Hematopoietic multipotent progenitor cell treated with erythropoietin and hydrocortisone succinate and interleukin-3 and kit ligand, for 15 days (in vitro differentiated cells): ENCODE measurements around the gene GNB1L.

Experiments
- DNase-seq: peaks from one replicate; pipeline ENCODE4 v3.0.0-alpha.2; 2015; ENCODE audit warnings: low spot score

GNB1L gene

DNA sequence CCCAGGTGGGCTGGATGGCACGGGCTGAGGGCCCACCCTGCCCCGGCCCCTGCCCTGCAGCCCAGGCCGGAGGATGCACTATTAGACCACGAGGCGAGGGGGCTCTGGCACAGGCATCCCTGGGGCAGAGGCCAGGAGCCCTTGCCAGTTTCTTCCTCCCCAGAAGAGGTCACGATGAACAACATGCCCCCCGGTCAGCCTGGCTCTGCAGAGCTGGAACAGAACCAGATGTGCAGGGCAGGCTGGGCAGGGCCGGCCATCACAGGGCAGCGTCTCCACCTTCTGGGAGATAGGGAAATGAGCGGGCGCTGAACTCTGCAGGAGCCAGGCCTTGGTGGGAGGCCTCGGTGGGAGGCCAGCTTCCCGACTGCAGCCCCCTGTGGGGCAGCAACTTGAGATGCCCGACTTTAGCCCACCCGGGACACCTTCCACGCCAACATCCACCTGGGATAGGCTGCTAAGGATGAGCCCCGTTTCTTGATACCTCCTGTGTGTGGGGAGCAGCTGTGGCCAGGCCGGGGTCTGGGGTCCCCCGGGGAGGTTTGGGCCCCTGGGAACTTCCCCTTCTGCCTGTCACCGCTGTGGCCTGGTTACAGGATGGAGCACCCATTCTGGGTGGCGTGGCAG lies 21.8 kb upstream of the GNB1L start:
- no peak for DNase-seq

DNA sequence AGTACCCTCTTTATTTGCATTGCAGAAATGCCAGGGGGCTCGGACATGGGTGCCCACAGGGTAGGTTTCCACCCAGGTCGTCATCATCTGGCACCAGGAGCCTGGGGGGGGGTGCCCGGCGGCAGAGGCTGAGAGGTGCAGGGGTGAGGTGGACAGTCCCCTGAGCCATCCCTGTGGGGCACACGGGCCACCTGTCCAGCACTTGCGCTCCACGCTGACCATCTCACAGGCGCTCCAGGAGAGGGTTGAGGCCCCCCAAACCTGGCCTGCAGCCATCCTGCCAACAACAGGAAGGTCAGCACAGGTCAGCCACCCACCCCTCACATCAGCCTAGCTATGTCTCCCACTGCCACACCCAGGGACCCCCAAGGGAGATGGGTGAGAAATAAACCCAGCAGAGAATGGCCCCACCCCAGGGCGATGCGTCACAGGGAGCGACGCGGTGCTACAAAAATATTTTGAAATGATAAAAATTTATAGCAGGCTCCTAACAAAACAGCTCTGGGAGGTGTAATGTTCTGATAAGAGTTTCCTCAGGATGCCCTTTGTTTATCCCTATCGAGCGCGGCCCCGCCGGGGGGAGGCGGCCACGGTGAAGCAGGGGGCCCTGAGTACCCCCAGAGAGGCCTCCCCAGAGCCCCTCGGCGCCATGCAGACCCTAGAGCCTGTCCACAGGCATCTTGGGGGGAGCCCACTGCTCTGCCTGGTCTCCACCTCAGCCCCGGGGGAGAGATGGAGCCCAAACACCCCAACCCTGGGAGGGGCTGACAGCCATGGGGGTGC lies 21.0 kb upstream of the GNB1L start:
- no peak for DNase-seq

DNA sequence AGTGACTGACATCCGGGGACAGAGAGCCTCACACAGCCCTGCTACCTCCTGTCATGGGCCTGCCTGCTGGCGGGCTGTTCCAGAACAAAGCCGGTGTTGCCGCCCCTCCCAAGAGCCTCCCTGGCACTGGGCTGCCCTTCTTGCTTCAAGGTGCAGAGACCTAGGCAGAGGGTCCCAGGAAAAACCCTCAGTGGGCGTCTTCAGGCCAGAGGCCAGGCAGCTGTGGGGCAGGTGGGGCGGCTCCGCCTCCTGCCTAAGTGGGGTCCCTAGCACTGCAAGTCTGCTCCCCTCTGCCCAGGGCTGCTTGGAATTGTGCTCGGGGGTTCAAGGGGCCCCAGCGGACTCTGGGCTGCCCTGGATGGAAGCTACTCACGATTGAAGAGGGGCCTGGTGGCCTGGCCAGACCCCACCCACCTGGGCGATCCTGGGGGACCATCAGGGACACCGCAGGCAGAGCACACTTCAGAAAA lies 20.4 kb upstream of the GNB1L start:
- no peak for DNase-seq

DNA sequence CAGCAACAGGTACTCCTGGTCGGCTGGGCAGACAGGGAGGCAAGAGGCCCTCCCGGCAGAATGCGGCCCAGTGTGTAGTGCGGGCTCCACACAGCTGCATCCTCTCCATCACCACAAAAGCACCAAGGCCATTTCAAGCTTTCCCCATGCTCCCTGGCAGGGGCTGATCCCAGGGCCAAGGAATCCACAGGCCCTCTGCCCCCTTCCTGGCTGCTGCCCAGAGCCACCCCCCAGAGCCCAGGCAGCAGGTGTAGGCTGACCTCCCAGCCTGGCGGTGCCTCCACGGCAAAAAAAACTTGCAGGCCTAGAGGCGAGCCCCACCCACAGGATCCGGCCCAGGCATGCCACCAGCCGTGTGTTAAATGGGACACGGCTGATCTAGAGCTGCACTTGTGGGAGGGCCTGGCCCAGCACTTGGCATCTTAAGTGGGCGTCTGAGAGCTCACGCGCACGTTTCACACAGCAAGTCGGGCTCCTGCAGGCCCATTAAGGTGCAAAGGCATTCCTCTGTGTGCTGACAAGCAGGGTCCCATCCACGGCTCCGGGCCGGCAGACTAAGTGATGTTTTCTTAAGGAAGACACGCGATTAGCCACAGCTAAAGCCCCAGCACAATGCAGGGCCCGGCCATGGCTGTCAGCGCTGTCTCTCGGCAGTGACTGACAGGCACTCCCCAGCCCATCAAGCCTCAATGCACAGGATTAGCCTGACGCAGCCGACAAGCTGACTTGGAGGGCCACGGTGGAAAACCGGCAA lies 19.8 kb upstream of the GNB1L start:
- DNase-seq, result no peak

DNA sequence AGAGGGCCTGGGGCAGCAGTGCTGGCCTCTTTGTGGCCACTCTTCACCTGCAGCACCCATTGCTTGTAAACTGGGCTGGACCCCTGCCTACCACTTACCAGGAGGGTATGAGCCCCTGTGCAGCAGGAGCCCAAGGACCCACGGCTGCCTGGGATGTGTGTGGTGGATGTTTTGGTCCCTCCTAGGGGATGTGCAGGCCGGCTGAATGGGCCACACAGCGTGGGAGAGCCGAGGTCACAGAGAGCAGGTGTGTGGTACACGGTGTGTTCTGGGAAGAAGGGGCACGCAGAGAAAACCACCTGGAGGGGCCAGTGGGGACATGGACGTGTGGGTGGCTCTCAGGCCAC lies 19.3 kb upstream of the GNB1L start:
- DNase-seq, result no peak

DNA sequence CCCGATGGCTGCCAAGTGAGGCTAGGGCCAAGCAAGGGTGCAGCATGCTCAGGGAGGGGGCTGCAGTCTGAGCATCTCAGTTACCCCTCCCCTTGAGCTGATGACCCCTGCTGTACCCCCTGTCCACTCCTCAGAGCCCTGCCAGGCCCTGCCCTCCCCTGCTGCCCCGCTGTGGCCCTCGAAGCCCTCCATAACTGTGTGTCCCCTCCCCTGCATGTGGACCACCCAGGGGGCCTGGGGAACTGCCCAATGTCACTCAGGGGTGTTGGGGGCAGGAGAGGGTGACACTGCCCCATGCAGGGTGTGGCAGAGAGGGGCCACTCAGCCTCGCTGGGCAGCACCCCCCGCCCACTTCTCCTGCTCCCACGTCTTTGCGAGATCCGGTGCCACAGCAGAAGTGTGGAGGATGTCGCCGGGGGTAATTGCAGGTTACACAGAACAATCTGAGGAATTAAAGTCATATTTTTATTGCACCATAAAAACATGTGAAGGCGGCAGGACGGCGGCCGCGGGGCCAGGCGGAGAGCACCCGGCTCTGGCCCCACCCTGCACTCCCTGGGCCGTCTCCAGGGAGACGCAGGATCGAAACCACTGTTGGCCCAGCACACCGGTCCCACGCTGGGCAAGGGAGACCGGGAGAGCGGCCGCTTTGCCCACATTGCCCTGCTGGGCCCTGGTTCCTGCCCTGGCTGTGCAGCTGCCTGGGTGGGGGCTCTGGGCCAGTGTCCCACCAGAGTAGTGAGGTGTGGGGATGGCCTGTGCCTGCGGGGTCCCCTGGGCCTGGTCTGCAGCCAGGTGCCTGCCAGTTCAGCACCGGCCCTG lies 18.7 kb upstream of the GNB1L start:
- no peak for DNase-seq

DNA sequence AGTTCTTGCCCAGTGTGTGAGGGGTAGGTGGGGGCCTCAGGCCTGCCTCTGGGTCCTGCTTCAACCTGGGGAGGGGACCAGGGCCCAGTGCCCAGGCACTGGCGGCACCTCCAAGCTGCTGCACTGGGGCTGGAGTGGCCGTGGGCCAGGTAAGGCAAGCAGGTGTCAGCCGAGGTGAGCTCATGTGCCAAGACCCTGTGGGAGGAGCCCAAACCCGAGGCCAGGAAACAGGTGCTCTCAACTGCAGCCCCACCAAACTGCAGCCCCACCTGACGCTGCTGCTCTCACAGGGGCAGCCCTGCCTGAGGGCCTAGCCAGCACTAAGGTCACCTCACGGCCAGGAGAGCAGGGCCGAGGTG lies 18.1 kb upstream of the GNB1L start:
- DNase-seq, result no peak

DNA sequence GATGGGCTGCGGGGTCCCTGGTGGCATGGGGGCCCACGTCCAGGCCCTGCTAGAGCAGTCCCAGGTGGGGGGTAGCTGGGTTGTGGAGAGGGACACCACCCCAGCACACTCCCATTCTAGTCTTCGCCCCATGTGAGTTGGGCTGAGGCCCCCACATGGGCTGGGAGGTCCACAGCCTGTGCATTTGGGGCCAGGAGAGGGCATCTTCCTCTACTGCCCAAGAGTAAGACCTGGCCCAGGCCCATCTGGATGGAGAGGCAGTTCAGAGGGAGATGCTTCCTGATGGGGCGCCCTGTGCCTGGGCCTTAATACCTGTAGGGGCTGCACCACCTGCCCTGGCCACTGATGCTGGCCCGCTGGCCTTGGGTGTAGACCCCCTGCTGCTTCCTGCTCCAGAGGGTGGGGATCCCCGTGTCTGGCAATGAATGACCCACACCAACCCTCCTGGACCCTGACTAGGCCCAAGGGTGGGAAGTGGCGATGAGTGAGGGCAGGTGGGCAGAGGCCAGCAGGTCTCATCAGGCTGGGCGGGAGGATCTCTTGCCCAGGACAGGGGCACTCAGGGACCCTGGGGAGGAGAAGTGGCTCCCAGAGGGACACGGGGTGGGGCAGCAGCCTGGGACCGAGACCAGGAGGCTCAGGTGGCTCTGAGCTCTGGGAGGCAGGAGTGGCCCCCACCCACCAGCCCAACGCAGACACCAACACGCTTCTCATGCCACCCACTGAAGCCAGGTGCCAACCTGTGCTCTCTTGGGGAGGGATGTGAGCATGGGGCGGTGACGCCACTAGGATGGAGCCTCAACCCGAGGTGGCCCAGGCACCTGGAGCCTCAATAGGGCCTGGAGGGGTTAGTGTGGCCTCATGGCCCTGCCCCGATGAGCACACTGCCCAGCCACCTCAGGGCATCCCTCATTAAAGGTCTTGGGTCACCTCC lies 17.4 kb upstream of the GNB1L start:
- DNase-seq, result no peak

DNA sequence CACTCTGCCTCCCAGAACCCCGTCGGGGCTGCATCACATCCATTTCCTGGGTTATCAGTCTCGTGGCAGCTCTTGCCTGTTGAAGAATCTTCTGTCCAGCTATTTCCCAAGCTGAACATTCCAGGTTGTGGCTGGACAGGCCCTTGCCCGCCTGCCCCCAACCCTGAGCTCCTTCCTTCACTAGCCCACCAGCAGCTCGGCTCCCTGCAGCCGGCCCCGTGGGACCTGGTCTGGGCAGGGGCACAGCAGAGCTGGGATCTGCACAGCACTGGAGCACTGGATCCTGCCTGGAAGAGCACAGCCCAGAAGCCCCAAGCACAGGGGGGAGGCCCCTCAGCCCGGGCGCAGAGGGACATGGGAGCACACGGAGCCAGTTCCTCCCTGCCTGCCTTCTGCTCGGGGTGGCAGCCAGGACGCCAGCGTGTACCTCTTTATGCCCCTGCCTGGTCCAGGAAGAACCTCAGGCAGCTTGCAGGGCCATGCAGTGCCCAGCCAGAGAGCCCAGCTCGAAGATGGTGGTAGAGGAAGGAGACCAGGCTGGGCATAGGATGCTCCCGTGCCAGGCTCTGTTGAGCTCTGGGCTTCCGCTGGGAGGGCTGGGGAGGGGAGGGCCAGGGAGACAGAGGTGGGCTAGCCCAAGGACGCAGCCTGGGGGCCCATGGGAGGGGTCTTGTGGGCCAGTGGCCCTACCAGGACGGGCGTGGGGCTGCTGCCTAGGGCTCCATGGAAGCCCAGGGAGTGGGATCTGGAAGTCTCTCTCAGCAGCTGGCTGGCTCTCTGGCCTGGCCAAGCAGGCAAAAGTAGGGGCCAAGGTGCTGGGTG lies 16.6 kb upstream of the GNB1L start:
- no peak for DNase-seq

DNA sequence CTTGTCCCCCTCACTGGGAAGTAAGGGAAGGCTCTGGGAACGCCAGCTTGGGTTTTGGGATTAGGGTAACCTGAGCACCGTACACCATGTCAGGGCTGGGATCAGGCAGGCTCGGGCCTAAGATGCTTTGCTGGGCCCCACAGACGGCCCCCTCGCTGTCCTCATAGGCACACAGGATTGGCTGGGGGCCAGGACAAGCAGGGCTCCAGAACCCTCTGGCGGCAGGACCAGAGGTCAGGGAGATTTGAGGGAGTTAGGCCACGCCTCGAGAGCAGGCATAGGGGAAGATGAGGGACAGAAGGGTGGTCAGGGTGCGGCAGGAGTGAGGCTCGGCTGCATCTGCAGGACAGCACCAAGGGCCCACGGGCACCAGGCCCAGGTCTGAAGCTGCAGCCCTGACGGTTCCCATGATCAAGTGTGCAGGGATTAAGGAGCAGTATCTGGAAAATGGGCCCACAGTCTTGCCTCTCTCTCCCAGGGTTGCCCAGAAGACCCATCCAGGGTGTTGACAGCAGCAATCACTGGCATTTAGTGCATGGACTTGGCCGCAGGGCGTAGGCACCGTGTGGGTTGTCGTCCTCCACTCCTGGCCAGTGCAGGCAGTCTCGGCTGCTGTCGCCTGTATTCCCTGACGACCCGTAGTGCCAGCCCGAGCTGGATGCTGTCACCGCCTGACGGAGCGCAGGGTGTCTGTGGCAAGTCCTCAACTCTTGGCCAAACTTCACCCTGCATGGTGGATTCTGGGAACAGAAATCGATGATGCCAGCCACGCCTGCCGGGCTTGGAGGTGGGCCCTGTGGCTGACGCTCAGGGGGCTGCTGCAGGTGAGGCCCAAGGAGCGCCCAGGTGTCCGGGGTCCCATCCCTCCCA lies 15.7 kb upstream of the GNB1L start:
- DNase-seq, result no peak

DNA sequence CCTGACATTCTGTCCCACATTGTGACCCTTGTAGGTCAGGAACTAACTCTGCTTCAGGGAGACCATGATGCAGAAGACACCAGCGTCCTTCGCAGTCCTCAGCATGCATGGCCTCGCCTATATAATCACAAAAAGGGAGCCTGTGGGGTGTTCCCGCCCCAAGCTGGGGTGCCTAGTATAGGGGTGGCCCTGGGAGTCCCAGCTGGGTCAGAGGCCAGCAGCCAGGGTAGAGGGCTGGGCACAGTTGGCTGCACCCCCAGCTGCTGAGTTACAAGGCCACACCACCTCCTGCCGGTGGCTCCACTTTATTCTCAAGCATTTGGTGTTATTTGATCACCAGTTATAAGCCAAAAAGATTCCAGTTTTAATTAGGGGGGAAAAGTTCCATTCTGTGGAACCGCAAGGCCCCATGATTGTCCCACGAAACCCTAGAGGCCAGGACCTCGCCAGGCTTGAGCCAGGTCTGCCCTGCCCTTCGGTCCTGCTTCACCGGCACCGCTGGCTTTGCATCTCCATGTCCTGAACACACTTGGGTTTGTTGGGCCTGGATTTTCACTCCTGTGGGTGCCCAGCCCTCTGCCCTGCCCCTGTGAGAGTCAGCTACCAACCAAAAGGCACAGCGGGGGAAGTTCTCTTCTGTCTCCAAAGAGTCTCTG lies 15.0 kb upstream of the GNB1L start:
- no peak for DNase-seq

DNA sequence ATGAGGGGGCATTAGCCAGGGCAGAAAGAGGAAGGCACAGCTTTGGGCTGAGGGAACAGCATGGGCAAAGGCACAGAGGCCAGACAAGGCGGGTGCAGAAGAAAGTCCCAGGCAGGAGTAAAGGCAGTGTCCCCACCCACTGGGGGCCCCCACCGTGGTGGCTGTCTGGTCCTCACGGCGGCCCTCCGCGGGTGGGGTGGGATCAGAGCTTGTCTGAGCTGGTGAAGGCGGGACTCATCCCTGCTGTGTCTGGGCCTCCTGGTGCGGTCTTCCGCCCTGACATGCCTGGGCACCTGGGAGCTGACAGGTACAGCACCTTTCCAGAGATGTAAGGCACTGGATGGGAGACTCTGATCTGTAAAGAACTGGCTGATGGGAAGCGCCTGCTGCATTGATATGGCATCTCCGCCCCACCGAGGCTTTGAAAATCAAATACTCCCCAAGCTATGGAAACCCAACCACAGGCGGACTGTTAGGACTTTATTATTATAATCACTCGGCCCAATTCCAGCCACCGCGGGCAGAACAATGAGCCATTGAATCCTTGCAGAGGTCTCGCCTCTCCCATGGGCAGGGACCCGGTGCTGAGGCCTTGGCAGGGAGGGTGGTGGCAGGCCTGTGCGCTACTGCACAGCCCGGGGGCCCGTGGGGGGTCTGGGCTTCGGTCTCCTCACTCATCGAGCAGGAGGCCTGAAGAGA lies 14.2 kb upstream of the GNB1L start:
- DNase-seq, result no peak

DNA sequence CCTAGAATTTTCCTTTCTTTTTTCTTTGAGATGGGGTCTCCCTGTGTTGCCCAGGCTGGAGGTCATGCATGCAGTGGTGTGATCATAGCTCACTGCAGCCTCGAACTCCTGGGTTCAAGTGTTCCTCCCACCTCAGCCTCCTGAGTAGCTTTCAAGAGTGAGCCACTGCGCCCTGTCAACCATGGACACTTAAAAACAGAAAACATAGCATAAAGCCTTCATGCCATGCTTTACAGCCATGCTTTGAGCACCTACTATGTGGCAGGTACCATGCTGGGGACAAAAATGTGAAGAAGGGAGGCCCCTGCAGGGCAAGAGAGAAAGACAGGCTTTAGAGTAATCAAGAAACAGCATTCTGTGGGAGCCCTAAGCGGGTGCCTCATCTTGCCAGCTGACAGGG lies 13.7 kb upstream of the GNB1L start:
- DNase-seq, result no peak

DNA sequence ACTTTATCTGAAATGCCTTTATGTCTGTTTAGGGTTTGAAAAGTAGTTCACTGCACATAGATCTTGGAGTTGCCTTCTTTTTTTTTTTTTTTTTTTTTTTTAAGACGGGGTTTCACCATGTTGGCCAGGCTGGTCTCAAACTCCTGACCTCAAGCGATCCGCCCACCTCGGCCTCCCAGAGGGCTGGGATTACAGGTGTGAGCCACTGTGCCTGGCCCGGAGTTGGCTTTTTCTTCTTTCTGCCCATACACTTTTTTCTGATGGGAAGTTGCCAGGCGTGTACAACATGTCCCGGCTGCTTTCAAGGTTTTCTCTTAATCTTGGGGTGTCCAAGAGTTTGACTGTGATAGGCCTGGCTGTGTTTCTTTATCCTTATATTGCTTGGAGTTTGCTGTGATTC lies 12.9 kb upstream of the GNB1L start:
- DNase-seq, result no peak

DNA sequence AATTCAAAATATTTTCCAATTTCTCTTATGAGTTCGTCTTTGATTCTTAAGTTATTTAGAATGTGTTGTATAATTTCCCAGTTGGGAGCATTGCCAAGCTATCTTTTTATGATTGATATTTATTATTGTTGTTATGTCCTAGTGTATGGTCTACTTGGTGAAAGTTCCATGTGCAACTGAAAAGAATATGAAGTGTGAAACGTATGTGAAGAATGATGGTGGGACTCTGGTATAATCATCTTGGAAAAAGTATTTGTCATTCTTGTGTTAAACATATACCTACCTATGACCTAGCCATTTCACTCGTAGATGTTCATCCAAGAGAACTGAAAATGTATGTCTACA lies 12.0 kb upstream of the GNB1L start:
- DNase-seq, result no peak

DNA sequence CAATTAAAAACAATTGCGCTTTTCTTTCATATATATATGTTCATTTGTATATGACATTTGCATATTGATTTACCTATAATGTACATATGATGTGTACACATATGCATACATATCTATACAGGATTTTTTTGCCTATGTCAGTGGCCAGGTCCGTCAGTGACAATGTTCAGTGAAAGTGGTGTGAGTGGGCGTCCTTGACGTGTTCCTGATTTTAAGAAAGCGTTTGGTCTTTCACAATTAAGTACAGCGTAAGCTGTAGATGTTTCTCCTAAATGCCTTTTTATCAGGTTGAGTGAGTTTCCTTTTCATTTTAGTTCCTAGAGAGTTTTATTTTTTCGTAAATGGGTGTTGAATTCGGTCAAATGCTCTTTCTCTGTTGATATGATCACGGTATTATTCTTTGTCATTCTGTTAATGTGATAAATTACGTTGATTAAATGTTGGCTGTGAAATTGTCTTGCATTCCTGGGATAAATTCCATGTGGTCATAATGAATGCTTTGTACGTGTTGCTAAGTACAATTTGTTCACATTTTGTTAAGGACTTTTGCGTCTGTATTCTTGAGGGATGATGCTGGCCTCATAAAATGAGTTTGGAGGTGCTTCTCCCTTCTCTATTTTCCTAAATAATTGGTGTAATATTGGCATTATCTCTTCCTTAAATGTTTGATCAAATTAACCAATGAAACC lies 10.6 kb upstream of the GNB1L start:
- no peak for DNase-seq

DNA sequence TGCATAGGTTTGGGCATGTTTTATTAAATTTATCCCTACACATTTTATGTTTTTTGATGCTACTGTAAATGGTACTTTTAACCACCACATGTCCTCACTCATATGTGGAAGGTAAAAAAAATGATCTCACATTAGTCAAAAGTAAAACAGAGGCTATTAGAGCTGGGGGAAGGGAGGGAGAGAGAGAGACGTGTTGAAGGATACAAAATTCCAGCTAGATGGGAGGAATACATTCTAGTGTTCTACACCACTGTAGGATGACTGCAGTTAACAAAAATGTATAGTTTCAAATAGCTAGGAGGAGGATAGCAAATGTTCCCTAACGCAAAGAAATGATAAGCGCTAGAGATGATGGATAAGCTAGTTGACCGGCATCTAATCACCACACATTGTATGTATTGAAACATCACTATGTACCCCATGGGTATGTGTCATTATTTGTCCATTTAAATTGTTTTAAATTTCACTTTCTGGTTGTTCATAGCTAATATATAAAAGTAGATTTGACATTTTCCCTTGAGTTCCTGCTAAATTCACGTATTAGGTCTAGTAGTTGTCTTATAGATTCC lies 9.9 kb upstream of the GNB1L start:
- no peak for DNase-seq
